Lung (tissue), 12 donors: ENCODE results near the gene SLF2. TPM values are rescaled to one million over a fixed set of nuclear protein-coding genes. Genes with fewer than 3 reads are reported as not detected.

Source experiments
- ATAC-seq: fragments of 200-7000 bp; cut with Tn5 transposase; one replicate; pipeline ENCODE4 v1.9.1; 2020; ENCODE audit warnings: moderate number of reproducible peaks; ENCODE audit not compliant: insufficient read depth, low FRiP score
- DNase-seq, 3 donors: peaks; one replicate each; pipeline ENCODE4 v3.0.0-alpha.2; 2013 to 2017
- H3K27ac ChIP-seq, 2 donors: one replicate each; pipeline ENCODE4 v1.5.1; 2013; ENCODE audit warnings: mild to moderate bottlenecking in 2 of 2, moderate library complexity in 2 of 2, control low read depth in 1 of 2, inconsistent platforms in 1 of 2, low read depth in 1 of 2, low read length in 1 of 2
- H3K27me3 ChIP-seq, 3 donors: one replicate each; pipeline ENCODE4 v1.5.1; 2013; ENCODE audit warnings: low read length in 2 of 3; ENCODE audit not compliant: control insufficient read depth in 3 of 3, insufficient read depth in 3 of 3
- H3K36me3 ChIP-seq, 4 donors: one replicate each; pipeline ENCODE4 v1.5.1; 2013; ENCODE audit warnings: low read length in 4 of 4, mild to moderate bottlenecking in 1 of 4, moderate library complexity in 1 of 4; ENCODE audit not compliant: control insufficient read depth in 4 of 4, insufficient read depth in 4 of 4
- H3K4me1 ChIP-seq, 5 donors: one replicate each; pipeline ENCODE4 v1.5.1; 2013; ENCODE audit warnings: low read length in 5 of 5, mild to moderate bottlenecking in 2 of 5, moderate library complexity in 1 of 5; ENCODE audit not compliant: control insufficient read depth in 5 of 5, insufficient read depth in 5 of 5
- H3K4me3 ChIP-seq: one replicate; pipeline ENCODE4 v1.5.1; 2013; ENCODE audit warnings: mild to moderate bottlenecking, control low read depth, moderate library complexity
- H3K9ac ChIP-seq, 2 donors: one replicate each; pipeline ENCODE4 v1.5.1; 2013; ENCODE audit warnings: low read length in 2 of 2, control low read depth in 1 of 2; ENCODE audit not compliant: insufficient read depth in 1 of 2
- H3K9me3 ChIP-seq, 4 donors: one replicate each; pipeline ENCODE4 v1.5.1; 2013; ENCODE audit warnings: low read length in 3 of 4, mild to moderate bottlenecking in 1 of 4, moderate library complexity in 1 of 4; ENCODE audit not compliant: control insufficient read depth in 4 of 4, insufficient read depth in 3 of 4
- CTCF ChIP-seq: IDR thresholded peaks from 2 replicates; pipeline ENCODE4 v1.5.1; 2012; ENCODE audit warnings: mild to moderate bottlenecking; ENCODE audit errors: control extremely low read depth, extremely low read depth
- WGBS, 2 donors: extraction: QIAGEN DNeasy Blood & Tissue Kit; methylation state at CpG; one replicate each; pipeline ENCODE4 v1.1.7; 2013; 5-methylcytosine and 5-hydroxymethylcytosine counted together
- polyA plus RNA-seq, 2 donors: library from polyadenylated mRNA; stranded (reverse); fragments of 200-250 nt; gene quantifications; one replicate each; pipeline ENCODE4 v1.2.1, GENCODE V29; 2013
- total RNA-seq, 2 donors: library from RNA; depleted of rRNA in 1 of 2; stranded (reverse); fragments of >200 nt in 1 of 2; gene quantifications; one replicate each; pipeline ENCODE4 v1.2.1, GENCODE V29; 2014 to 2021
- donor health status: control.
- donor health status: control.
- donor health status: Bipolar disorder and iron deficiency.
- donor health status: healthy.
- donor health status: DM: yes; HTN: yes; CAD: no.

Gene SLF2
- total and polyA plus RNA-seq, 4 donors = 7.1 to 60.0 (median 21.8) TPM

GRCh38 chr10:100928039-100928438, 15.3 kb downstream of the SLF2 start:
- WGBS, 2 donors = 14 to 67% methylated on average over 1 of the region's 1 CpG
- H3K4me1 ChIP-seq = peaks cover 0 to 13% (median 0%) of the 10 kb centered on the region in 5 donors

GRCh38 chr10:100930368-100930767, 17.6 kb downstream of the SLF2 start:
- no peak overlapping the region for H3K4me3 ChIP-seq
- no peak overlapping the region for H3K27ac ChIP-seq
- no peak overlapping the region for H3K9ac ChIP-seq
- peaks cover 0 to 11% (median 0%) of the 10 kb centered on the region in 5 donors for H3K4me1 ChIP-seq
- no peaks in the 10 kb centered on the region for H3K27me3 ChIP-seq
- DNase-seq (no peak), ATAC-seq (no peak)
- peaks cover 0 to 4% (median 0%) of the 10 kb centered on the region in 4 donors for H3K9me3 ChIP-seq
- TF ChIP-seq CTCF = no peak
- H3K36me3 ChIP-seq = peaks cover 21 to 68% (median 45%) of the 10 kb centered on the region in 4 donors

More at GRCh38 chr10:100928039-100928438, 15.3 kb downstream of the SLF2 start:
- peaks cover 0 to 4% (median 0%) of the 10 kb centered on the region in 4 donors for H3K9me3 ChIP-seq
- H3K27ac ChIP-seq = no peak overlapping the region
- ATAC-seq (no peak), DNase-seq (no peak)
- H3K9ac ChIP-seq = no peak overlapping the region
- H3K4me3 ChIP-seq = no peak overlapping the region
- peaks cover 27 to 86% (median 58%) of the 10 kb centered on the region in 4 donors for H3K36me3 ChIP-seq
- TF ChIP-seq CTCF = no peak
- no peaks in the 10 kb centered on the region for H3K27me3 ChIP-seq

GRCh38 chr10:100934084-100934659, 21.4 kb downstream of the SLF2 start:
- Histone ChIP-seq H3K9ac (no peak overlapping the region), H3K36me3 (peaks cover 24 to 48% (median 35%) of the 10 kb centered on the region in 4 donors), H3K4me1 (peaks cover 0 to 5% (median 0%) of the 10 kb centered on the region in 5 donors), H3K27ac (no peak overlapping the region), H3K4me3 (no peak overlapping the region), H3K27me3 (no peaks in the 10 kb centered on the region), H3K9me3 (no peaks in the 10 kb centered on the region)
- 95% methylated on average over 3 of the region's 3 CpGs for WGBS, 2 donors
- ATAC-seq (no peak), DNase-seq (no peak)
- no peak for TF ChIP-seq CTCF

- no peak overlapping the region for H3K4me3 ChIP-seq
- no peak for ATAC-seq
- no peak overlapping the region for H3K9ac ChIP-seq
- H3K27ac ChIP-seq = no peak overlapping the region
- no peak for TF ChIP-seq CTCF
- no peaks in the 10 kb centered on the region for H3K4me1 ChIP-seq
- H3K27me3 ChIP-seq = no peaks in the 10 kb centered on the region
- no peak for DNase-seq
- H3K36me3 ChIP-seq = peaks cover 21 to 44% (median 25%) of the 10 kb centered on the region in 4 donors
- H3K9me3 ChIP-seq = no peaks in the 10 kb centered on the region
These were observed 27.1 kb downstream of the SLF2 start for GRCh38 chr10:100939763-100940344.
